Stomach (tissue), 9 donors: ENCODE results near the gene LTBP3. TPM values are rescaled to one million over a fixed set of nuclear protein-coding genes. Genes with fewer than 3 reads are reported as not detected.

ENCODE experiments used
- DNase-seq, 2 donors: peaks; one replicate each; pipeline versions ENCODE4 v3.0.0 to v3.0.0-alpha.2; 2013 to 2019
- H3K27ac ChIP-seq, 5 donors: fragments of 200-600 bp in 4 of 5; sonication (generic) in 4 of 5; one replicate each; pipeline ENCODE4 v1.5.1; 2013 to 2019; ENCODE audit warnings: mild to moderate bottlenecking in 1 of 5, moderate library complexity in 1 of 5
- H3K27me3 ChIP-seq, 3 donors: fragments of 200-600 bp; sonication (generic); one replicate each; pipeline ENCODE4 v1.5.1; 2017 to 2019; ENCODE audit warnings: mixed run types in 1 of 3
- H3K36me3 ChIP-seq, 4 donors: fragments of 200-600 bp; sonication (generic); 1 replicate in 3 of 4; 2 replicates in 1 of 4; pipeline ENCODE4 v1.5.1; 2016 to 2019
- H3K4me1 ChIP-seq, 4 donors: fragments of 200-600 bp; sonication (generic); one replicate each; pipeline ENCODE4 v1.5.1; 2016 to 2019
- H3K4me3 ChIP-seq, 4 donors: fragments of 200-600 bp; sonication (generic) in 3 of 4; one replicate each; pipeline ENCODE4 v1.5.1; 2016 to 2019; ENCODE audit warnings: mild to moderate bottlenecking in 1 of 4
- H3K9me3 ChIP-seq, 4 donors: fragments of 200-600 bp; sonication (generic); one replicate each; pipeline ENCODE4 v1.5.1; 2016 to 2019
- CTCF ChIP-seq, 7 experiments: fragments of 450-650 bp in 4 of 7; fragments of 200-600 bp in 3 of 7; sonication (generic) in 3 of 7; IDR thresholded peaks; one replicate each; pipeline ENCODE4 v1.5.1; 2016 to 2019; ENCODE audit warnings: antibody characterized with exemption in 7 of 7, control low read depth in 2 of 7, mild to moderate bottlenecking in 1 of 7
- EP300 ChIP-seq: sonication (generic); formaldehyde crosslinking; IDR thresholded peaks from one replicate; pipeline ENCODE4 v1.6.1; 2017; ENCODE audit warnings: antibody characterized with exemption
- POLR2A ChIP-seq, 4 donors: fragments of 450-650 bp; IDR thresholded peaks; one replicate each; pipeline ENCODE4 v1.6.1; 2016; ENCODE audit warnings: antibody characterized with exemption in 4 of 4, control low read depth in 2 of 4, mild to moderate bottlenecking in 1 of 4, moderate library complexity in 1 of 4
- POLR2AphosphoS5 ChIP-seq, 3 donors: sonication (generic); formaldehyde crosslinking; IDR thresholded peaks; one replicate each; pipeline ENCODE4 v1.6.1; 2016; ENCODE audit warnings: antibody characterized with exemption in 3 of 3
- WGBS, 5 donors: extraction: QIAGEN DNeasy Blood & Tissue Kit in 3 of 5; methylation state at CpG; one replicate each; pipeline versions ENCODE4 v1.1.5 to v1.1.7; 2013 to 2018; 5-methylcytosine and 5-hydroxymethylcytosine counted together
- intact Hi-C: fragments of 100-400 bp; cut with DNase I; formaldehyde crosslinking; loops from one replicate; pipeline ENCODE4 v1.15.1; 2023; ENCODE audit warnings: low total_unique reads
- polyA plus RNA-seq, 3 donors: library from polyadenylated mRNA; stranded (reverse); fragments of 200-250 nt; gene quantifications; one replicate each; pipeline ENCODE4 v1.2.3, GENCODE V29; 2013
- total RNA-seq, 5 donors: library from RNA; depleted of rRNA; stranded (reverse); fragments of >200 nt; gene quantifications; one replicate each; pipeline versions ENCODE4 v1.1.0 to v1.2.3, GENCODE V29; 2014 to 2016
- donor health status: healthy with polysubstance abuse.
- donor health status: Bipolar disorder and iron deficiency.
- donor health status: healthy.

Gene LTBP3
- total and polyA plus RNA-seq, 8 donors = 26.9 to 452 (median 79.3) TPM

- 5 to 12% (median 7%) methylated on average over 21 to 28 of the region's 28 CpGs for WGBS, 5 donors
- peaks cover 64 to 83% (median 78%) of the 10 kb centered on the region in 4 donors for H3K4me1 ChIP-seq
Observed at GRCh38 chr11:65574811-65575567, 16.8 kb upstream of the LTBP3 start.

GRCh38 chr11:65574109-65574810 lies 16.1 kb upstream of the LTBP3 start:
- peak; percentile 89 to 97 for DNase-seq
- peak overlapping the region; percentile 75 to 89 (median 80) for H3K4me3 ChIP-seq
- 0 to 1% (median 0%) methylated on average over 6 to 67 of the region's 67 CpGs for WGBS, 5 donors
- H3K4me1 ChIP-seq = peaks cover 67 to 82% (median 82%) of the 10 kb centered on the region in 4 donors
- TF ChIP-seq POLR2AphosphoS5 (IDR thresholded peaks at IDR 0.05) = peak; percentile 43 to 85 (median 82)
- TF ChIP-seq POLR2A (IDR thresholded peaks at IDR 0.05) = no peak
- TF ChIP-seq EP300 = no peak
- peak in 5 of 7 experiments; percentile 41 to 100 (median 98) for TF ChIP-seq CTCF (IDR thresholded peaks at IDR 0.05)
- H3K9me3 ChIP-seq = no peaks in the 10 kb centered on the region
- intact Hi-C loops = no loop called here
- no peaks in the 10 kb centered on the region for H3K27me3 ChIP-seq
- H3K27ac ChIP-seq = peak overlapping the region; percentile 84 to 97 (median 95)
- peaks cover 4 to 9% (median 7%) of the 10 kb centered on the region in 4 donors for H3K36me3 ChIP-seq

More at GRCh38 chr11:65574811-65575567, 16.8 kb upstream of the LTBP3 start:
- Histone ChIP-seq H3K4me3 (peak overlapping the region; percentile 75 to 89 (median 80)), H3K9me3 (no peaks in the 10 kb centered on the region), H3K27me3 (no peaks in the 10 kb centered on the region), H3K27ac (peak overlapping the region; percentile 84 to 97 (median 95)), H3K36me3 (peaks cover 12 to 16% (median 14%) of the 10 kb centered on the region in 4 donors)
- peak; percentile 73 to 76 for DNase-seq
- intact Hi-C loops = no loop called here
- TF ChIP-seq CTCF (IDR thresholded peaks at IDR 0.05) (no peak), EP300 (no peak), POLR2A (IDR thresholded peaks at IDR 0.05) (no peak), POLR2AphosphoS5 (IDR thresholded peaks at IDR 0.05) (no peak)

GRCh38 chr11:65573391-65574079 lies 15.4 kb upstream of the LTBP3 start:
- DNase-seq = peak in 1 of 2 donors; percentile 47
- Histone ChIP-seq H3K4me3 (peak overlapping the region; percentile 75 to 89 (median 80)), H3K9me3 (no peaks in the 10 kb centered on the region), H3K36me3 (peaks cover 0 to 2% (median under 1%) of the 10 kb centered on the region in 4 donors), H3K27ac (peak overlapping the region; percentile 84 to 97 (median 95)), H3K27me3 (no peaks in the 10 kb centered on the region), H3K4me1 (peaks cover 71 to 85% (median 82%) of the 10 kb centered on the region in 4 donors)
- 0 to 33% (median 28%) methylated on average over 3 to 22 of the region's 22 CpGs for WGBS, 5 donors
- intact Hi-C loops = no loop called here
- TF ChIP-seq POLR2AphosphoS5 (IDR thresholded peaks at IDR 0.05) (no peak), EP300 (no peak), POLR2A (IDR thresholded peaks at IDR 0.05) (no peak), CTCF (IDR thresholded peaks at IDR 0.05) (no peak)
